WTC11 (cell line): Measurements from ENCODE around the gene SAPCD2. TPM values are rescaled to one million over a fixed set of nuclear protein-coding genes. Genes with fewer than 3 reads are reported as not detected.

ENCODE experiments used
- ATAC-seq: fragments of 200-7000 bp; cut with Tn5 transposase; 2 replicates; pipeline ENCODE4 v1.10.0; 2021; ENCODE audit warnings: mild to moderate bottlenecking, moderate library complexity
- CTCF ChIA-PET: fragments of 300-600 bp; sonication (Branson Sonifier 250); formaldehyde crosslinking; loops from one replicate; lab custom pipeline; 2021; ENCODE audit warnings: antibody characterized with exemption; lab: Charles Lee
- POLR2A ChIA-PET: fragments of 350-600 bp; sonication (Branson Sonifier 250); formaldehyde crosslinking; loops from one replicate; lab custom pipeline; 2021; ENCODE audit warnings: antibody characterized with exemption; lab: Charles Lee
- DNase-seq: peaks from one replicate; pipeline ENCODE4 v3.0.0; 2021; ENCODE audit warnings: low spot score
- H3K27ac Mint-ChIP-seq: 2 replicates; pipeline ENCODE4 v1.8.0; 2021; ENCODE audit warnings: mixed read lengths
- H3K27me3 Mint-ChIP-seq: 2 replicates; pipeline ENCODE4 v1.8.0; 2021; ENCODE audit warnings: low read depth, mild to moderate bottlenecking, moderate library complexity, mixed read lengths
- H3K36me3 Mint-ChIP-seq: 2 replicates; pipeline ENCODE4 v1.8.0; 2021; ENCODE audit warnings: mixed read lengths
- H3K4me1 Mint-ChIP-seq: 2 replicates; pipeline ENCODE4 v1.8.0; 2022; ENCODE audit warnings: mixed read lengths
- H3K4me3 Mint-ChIP-seq: 2 replicates; pipeline ENCODE4 v1.8.0; 2021; ENCODE audit warnings: mild to moderate bottlenecking, moderate library complexity, mixed read lengths
- H3K9me3 Mint-ChIP-seq: 2 replicates; pipeline ENCODE4 v1.8.0; 2021; ENCODE audit warnings: mixed read lengths
- CBFB ChIP-seq: sonication (generic); formaldehyde crosslinking; IDR thresholded peaks from 2 replicates; pipeline ENCODE4 v1.8.1; 2022; ENCODE audit warnings: mild to moderate bottlenecking, low read depth, missing genetic modification reagents
- CREB1 ChIP-seq: sonication (generic); formaldehyde crosslinking; IDR thresholded peaks from 2 replicates; pipeline ENCODE4 v1.8.0; 2023; ENCODE audit warnings: mild to moderate bottlenecking, missing genetic modification reagents
- NFATC4 ChIP-seq: fragments of 250-450 bp; sonication (Bioruptor Pico); IDR thresholded peaks from 2 replicates; pipeline ENCODE4 v1.9.0; 2021; ENCODE audit warnings: mild to moderate bottlenecking
- NFE2L1 ChIP-seq: sonication (generic); formaldehyde crosslinking; IDR thresholded peaks from 2 replicates; pipeline ENCODE4 v1.8.1; 2023; ENCODE audit warnings: missing genetic modification reagents
- NR2C2 ChIP-seq: sonication (generic); formaldehyde crosslinking; IDR thresholded peaks from 2 replicates; pipeline ENCODE4 v1.8.0; 2022; ENCODE audit warnings: mild to moderate bottlenecking, missing genetic modification reagents
- NR3C1 ChIP-seq: sonication (generic); formaldehyde crosslinking; conservative IDR thresholded peaks from 2 replicates; pipeline ENCODE4 v1.8.1; 2023; ENCODE audit warnings: low read depth, mild to moderate bottlenecking, missing genetic modification reagents
- RELA ChIP-seq: sonication (generic); formaldehyde crosslinking; IDR thresholded peaks from 2 replicates; pipeline ENCODE4 v1.8.1; 2022; ENCODE audit warnings: missing genetic modification reagents, mild to moderate bottlenecking, borderline replicate concordance
- TEAD4 ChIP-seq: sonication (generic); formaldehyde crosslinking; IDR thresholded peaks from 2 replicates; pipeline ENCODE4 v1.8.0; 2022; ENCODE audit warnings: mild to moderate bottlenecking, missing genetic modification reagents
- ZNF121 ChIP-seq: sonication (generic); formaldehyde crosslinking; IDR thresholded peaks from 2 replicates; pipeline ENCODE4 v1.8.0; 2023; ENCODE audit warnings: missing genetic modification reagents
- ZNF219 ChIP-seq: sonication (generic); formaldehyde crosslinking; IDR thresholded peaks from 2 replicates; pipeline ENCODE4 v1.8.0; 2023; ENCODE audit warnings: missing genetic modification reagents, mild to moderate bottlenecking, borderline replicate concordance
- ZNF396 ChIP-seq: fragments of 250-450 bp; sonication (Bioruptor Pico); IDR thresholded peaks from 2 replicates; pipeline ENCODE4 v1.8.0; 2021; ENCODE audit warnings: mild to moderate bottlenecking, moderate library complexity, borderline replicate concordance
- ZNF423 ChIP-seq: fragments of 250-450 bp; sonication (Bioruptor Pico); IDR thresholded peaks from 2 replicates; pipeline ENCODE4 v2.1.2; 2022; ENCODE audit warnings: mild to moderate bottlenecking, moderate library complexity
- total RNA-seq: library from RNA; stranded (reverse); gene quantifications from 3 replicates; pipeline ENCODE4 v1.2.3, GENCODE V29; 2021
- TF ChIP-seq, protein P1 (sequence below): sonication (generic); formaldehyde crosslinking; IDR thresholded peaks from 2 replicates; pipeline ENCODE4 v1.8.1; 2023; ENCODE audit warnings: mild to moderate bottlenecking, missing genetic modification reagents, moderate library complexity
- TF ChIP-seq, protein P2 (sequence below): sonication (generic); formaldehyde crosslinking; conservative IDR thresholded peaks from 2 replicates; pipeline ENCODE4 v1.8.1; 2023; ENCODE audit warnings: mild to moderate bottlenecking, low read depth, missing genetic modification reagents, moderate library complexity
- TF ChIP-seq, protein P3 (sequence below): sonication (generic); formaldehyde crosslinking; IDR thresholded peaks from 2 replicates; pipeline ENCODE4 v1.8.1; 2023; ENCODE audit warnings: mild to moderate bottlenecking, missing genetic modification reagents
- TF ChIP-seq, protein P4 (sequence below): sonication (generic); formaldehyde crosslinking; IDR thresholded peaks from 2 replicates; pipeline ENCODE4 v1.8.0; 2022; ENCODE audit warnings: mild to moderate bottlenecking, missing genetic modification reagents
- TF ChIP-seq, protein P5 (sequence below): sonication (generic); formaldehyde crosslinking; IDR thresholded peaks from 2 replicates; pipeline ENCODE4 v1.8.0; 2023; ENCODE audit warnings: missing genetic modification reagents
- TF ChIP-seq, protein P6 (sequence below): fragments of 250-450 bp; sonication (Bioruptor Pico); IDR thresholded peaks from 2 replicates; pipeline ENCODE4 v1.9.0; 2021; ENCODE audit warnings: mild to moderate bottlenecking, borderline replicate concordance
- TF ChIP-seq, protein P7 (sequence below): fragments of 250-450 bp; sonication (Bioruptor Pico); IDR thresholded peaks from 2 replicates; pipeline ENCODE4 v1.9.0; 2021; ENCODE audit warnings: moderate library complexity, mild to moderate bottlenecking, inconsistent platforms, borderline replicate concordance

Gene SAPCD2
- total RNA-seq, 1 experiment from 2014 or later, result 67.0 TPM

DNA sequence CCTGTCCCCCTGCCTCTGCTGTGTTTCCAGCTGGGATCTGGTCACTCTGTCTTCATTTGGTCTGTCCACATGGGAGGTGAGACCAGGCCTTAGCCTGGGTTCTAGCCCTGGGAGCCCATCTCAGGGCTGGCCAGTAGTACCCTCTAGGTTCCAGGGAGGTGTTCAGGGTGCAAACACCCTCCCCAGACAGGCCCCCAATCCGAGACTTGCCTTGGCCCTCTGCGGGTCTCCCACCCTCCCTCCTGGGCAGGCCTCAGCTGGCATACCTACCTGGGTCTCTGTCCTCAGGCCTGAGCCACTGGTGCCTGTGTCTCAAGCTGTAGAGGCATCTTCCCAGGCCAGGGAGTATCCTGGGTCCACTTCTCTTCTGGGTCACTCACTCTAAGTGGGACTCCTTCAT is 925 bp upstream of the SAPCD2 start (continued):
- TF ChIP-seq CREB1 (CRISPR knock-in tag) (no peak), ZNF396 (CRISPR knock-in tag) (no peak), RELA (CRISPR knock-in tag) (no peak)
- TF ChIP-seq, protein P1, sequence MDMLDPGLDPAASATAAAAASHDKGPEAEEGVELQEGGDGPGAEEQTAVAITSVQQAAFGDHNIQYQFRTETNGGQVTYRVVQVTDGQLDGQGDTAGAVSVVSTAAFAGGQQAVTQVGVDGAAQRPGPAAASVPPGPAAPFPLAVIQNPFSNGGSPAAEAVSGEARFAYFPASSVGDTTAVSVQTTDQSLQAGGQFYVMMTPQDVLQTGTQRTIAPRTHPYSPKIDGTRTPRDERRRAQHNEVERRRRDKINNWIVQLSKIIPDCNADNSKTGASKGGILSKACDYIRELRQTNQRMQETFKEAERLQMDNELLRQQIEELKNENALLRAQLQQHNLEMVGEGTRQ, result no peak

DNA sequence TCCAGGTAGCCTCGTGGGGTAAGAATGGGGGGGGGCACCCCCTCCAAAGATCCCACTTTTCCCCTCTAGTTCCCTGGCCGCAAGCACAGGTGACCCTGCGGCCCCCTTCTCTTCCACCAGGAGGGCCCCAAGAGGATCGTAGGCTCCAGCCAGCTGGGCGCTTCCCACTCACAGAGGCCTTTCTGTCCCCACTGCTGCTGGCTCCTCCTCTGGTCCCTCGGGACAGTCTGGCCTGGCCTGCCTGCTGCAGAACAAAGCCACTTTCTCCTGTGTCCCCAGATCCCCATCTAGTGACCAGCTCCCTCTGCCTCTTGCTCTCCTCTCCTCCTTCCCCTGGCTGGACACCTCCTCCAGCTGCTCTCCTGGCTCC is 534 bp upstream of the SAPCD2 start:
- ATAC-seq (peak; percentile 8), DNase-seq (no peak)
- Mint-ChIP-seq H3K4me3 (peak overlapping the region; percentile 71), H3K27ac (peak overlapping the region; percentile 95), H3K4me1 (peaks cover 36% of the 10 kb centered on the region), H3K27me3 (peaks cover 3% of the 10 kb centered on the region; the same call in 1 of the 2 replicates), H3K36me3 (no peaks in the 10 kb centered on the region), H3K9me3 (no peaks in the 10 kb centered on the region)
- CTCF ChIA-PET, result interaction anchor here (0.7 to 10.4 kb wide), 28 partner anchors 11 to 352 kb away, joined by 3 to 240 read pairs (median 6); partner anchors contain the start of genes ABCA2, ENTPD2, EXD3 and MAN1B1
- POLR2A ChIA-PET, result interaction anchor here (0.6 to 2.9 kb wide), 7 partner anchors 14 to 170 kb away, joined by 3 to 21 read pairs (median 5); partner anchors contain the start of genes MAN1B1 and TPRN
- TF ChIP-seq RELA (CRISPR knock-in tag) (no peak), ZNF423 (no peak), ZNF396 (CRISPR knock-in tag) (no peak), CBFB (CRISPR knock-in tag) (no peak), ZNF121 (CRISPR knock-in tag) (peak; percentile 8; the same call in 1 of the 2 replicates)
- TF ChIP-seq, protein P2, sequence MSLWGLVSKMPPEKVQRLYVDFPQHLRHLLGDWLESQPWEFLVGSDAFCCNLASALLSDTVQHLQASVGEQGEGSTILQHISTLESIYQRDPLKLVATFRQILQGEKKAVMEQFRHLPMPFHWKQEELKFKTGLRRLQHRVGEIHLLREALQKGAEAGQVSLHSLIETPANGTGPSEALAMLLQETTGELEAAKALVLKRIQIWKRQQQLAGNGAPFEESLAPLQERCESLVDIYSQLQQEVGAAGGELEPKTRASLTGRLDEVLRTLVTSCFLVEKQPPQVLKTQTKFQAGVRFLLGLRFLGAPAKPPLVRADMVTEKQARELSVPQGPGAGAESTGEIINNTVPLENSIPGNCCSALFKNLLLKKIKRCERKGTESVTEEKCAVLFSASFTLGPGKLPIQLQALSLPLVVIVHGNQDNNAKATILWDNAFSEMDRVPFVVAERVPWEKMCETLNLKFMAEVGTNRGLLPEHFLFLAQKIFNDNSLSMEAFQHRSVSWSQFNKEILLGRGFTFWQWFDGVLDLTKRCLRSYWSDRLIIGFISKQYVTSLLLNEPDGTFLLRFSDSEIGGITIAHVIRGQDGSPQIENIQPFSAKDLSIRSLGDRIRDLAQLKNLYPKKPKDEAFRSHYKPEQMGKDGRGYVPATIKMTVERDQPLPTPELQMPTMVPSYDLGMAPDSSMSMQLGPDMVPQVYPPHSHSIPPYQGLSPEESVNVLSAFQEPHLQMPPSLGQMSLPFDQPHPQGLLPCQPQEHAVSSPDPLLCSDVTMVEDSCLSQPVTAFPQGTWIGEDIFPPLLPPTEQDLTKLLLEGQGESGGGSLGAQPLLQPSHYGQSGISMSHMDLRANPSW, result no peak
- TF ChIP-seq, protein P3, sequence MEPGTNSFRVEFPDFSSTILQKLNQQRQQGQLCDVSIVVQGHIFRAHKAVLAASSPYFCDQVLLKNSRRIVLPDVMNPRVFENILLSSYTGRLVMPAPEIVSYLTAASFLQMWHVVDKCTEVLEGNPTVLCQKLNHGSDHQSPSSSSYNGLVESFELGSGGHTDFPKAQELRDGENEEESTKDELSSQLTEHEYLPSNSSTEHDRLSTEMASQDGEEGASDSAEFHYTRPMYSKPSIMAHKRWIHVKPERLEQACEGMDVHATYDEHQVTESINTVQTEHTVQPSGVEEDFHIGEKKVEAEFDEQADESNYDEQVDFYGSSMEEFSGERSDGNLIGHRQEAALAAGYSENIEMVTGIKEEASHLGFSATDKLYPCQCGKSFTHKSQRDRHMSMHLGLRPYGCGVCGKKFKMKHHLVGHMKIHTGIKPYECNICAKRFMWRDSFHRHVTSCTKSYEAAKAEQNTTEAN (CRISPR knock-in tag), result no peak
- TF ChIP-seq, protein P4, sequence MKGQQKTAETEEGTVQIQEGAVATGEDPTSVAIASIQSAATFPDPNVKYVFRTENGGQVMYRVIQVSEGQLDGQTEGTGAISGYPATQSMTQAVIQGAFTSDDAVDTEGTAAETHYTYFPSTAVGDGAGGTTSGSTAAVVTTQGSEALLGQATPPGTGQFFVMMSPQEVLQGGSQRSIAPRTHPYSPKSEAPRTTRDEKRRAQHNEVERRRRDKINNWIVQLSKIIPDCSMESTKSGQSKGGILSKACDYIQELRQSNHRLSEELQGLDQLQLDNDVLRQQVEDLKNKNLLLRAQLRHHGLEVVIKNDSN (CRISPR knock-in tag), result no peak
- TF ChIP-seq, protein P5, sequence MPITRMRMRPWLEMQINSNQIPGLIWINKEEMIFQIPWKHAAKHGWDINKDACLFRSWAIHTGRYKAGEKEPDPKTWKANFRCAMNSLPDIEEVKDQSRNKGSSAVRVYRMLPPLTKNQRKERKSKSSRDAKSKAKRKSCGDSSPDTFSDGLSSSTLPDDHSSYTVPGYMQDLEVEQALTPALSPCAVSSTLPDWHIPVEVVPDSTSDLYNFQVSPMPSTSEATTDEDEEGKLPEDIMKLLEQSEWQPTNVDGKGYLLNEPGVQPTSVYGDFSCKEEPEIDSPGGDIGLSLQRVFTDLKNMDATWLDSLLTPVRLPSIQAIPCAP (CRISPR knock-in tag), result no peak

DNA sequence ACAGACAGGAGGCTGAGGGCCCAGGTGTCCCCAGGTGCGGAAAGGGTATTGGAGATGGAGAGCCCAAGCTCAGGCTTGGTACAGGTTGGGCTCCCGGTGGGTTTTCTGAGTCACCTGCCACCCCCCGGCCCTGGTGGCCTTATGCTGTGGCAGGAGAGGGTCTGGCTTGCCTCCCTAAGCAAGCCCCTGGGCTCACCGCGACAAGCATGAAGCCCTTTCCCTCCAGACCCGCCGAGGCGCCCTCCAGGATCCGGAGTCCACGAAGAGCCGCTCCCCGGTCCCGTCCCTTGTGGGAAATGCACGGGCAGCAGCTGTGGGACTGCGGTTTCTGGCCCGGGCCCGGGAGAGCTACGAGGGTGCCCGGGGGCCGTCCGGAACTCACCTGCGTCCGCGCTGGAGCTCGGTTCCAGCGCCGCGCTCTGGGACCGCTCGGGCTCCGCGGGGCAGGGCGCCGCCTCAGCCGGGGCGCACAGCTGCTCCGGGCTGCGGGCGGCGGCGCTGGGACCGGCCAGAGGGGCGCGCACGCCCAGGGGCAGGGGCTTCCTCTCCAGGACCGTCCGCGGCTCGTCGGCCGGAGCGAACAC is 757 bp downstream of the SAPCD2 start:
- Mint-ChIP-seq H3K9me3 (no peaks in the 10 kb centered on the region), H3K4me3 (peak overlapping the region; percentile 69), H3K27ac (no peak overlapping the region), H3K4me1 (peaks cover 26% of the 10 kb centered on the region), H3K36me3 (peaks cover 3% of the 10 kb centered on the region), H3K27me3 (no peaks in the 10 kb centered on the region)
- ChIA-PET CTCF (interaction anchor here (0.7 to 10.4 kb wide), 29 partner anchors 8 to 353 kb away, joined by 3 to 240 read pairs (median 7); partner anchors contain the start of genes ABCA2, ENTPD2, EXD3 and LCN8), POLR2A (interaction anchor here (1.0 to 2.9 kb wide), 5 partner anchors 17 to 171 kb away, joined by 3 to 21 read pairs (median 5); partner anchors contain the start of genes MAN1B1 and TPRN)
- ATAC-seq (peak; percentile 8), DNase-seq (peak; percentile 35)
- TF ChIP-seq NR2C2 (CRISPR knock-in tag), result no peak
- no peak for TF ChIP-seq NFATC4
- TF ChIP-seq NFE2L1 (CRISPR knock-in tag), result no peak
- TF ChIP-seq NR3C1, result no peak
- TF ChIP-seq, protein P6, sequence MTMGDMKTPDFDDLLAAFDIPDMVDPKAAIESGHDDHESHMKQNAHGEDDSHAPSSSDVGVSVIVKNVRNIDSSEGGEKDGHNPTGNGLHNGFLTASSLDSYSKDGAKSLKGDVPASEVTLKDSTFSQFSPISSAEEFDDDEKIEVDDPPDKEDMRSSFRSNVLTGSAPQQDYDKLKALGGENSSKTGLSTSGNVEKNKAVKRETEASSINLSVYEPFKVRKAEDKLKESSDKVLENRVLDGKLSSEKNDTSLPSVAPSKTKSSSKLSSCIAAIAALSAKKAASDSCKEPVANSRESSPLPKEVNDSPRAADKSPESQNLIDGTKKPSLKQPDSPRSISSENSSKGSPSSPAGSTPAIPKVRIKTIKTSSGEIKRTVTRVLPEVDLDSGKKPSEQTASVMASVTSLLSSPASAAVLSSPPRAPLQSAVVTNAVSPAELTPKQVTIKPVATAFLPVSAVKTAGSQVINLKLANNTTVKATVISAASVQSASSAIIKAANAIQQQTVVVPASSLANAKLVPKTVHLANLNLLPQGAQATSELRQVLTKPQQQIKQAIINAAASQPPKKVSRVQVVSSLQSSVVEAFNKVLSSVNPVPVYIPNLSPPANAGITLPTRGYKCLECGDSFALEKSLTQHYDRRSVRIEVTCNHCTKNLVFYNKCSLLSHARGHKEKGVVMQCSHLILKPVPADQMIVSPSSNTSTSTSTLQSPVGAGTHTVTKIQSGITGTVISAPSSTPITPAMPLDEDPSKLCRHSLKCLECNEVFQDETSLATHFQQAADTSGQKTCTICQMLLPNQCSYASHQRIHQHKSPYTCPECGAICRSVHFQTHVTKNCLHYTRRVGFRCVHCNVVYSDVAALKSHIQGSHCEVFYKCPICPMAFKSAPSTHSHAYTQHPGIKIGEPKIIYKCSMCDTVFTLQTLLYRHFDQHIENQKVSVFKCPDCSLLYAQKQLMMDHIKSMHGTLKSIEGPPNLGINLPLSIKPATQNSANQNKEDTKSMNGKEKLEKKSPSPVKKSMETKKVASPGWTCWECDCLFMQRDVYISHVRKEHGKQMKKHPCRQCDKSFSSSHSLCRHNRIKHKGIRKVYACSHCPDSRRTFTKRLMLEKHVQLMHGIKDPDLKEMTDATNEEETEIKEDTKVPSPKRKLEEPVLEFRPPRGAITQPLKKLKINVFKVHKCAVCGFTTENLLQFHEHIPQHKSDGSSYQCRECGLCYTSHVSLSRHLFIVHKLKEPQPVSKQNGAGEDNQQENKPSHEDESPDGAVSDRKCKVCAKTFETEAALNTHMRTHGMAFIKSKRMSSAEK (CRISPR knock-in tag), result no peak
- no peak for TF ChIP-seq ZNF219 (CRISPR knock-in tag)
- TF ChIP-seq, protein P7, sequence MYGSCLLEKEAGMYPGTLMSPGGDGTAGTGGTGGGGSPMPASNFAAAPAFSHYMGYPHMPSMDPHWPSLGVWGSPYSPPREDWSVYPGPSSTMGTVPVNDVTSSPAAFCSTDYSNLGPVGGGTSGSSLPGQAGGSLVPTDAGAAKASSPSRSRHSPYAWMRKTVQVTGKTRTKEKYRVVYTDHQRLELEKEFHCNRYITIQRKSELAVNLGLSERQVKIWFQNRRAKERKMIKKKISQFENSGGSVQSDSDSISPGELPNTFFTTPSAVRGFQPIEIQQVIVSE, result no peak
- TF ChIP-seq TEAD4, result no peak
